AG09319 (cell line): ENCODE data around the gene JARID2.

ENCODE experiments used
- DNase-seq: peaks from one replicate; pipeline ENCODE4 v3.0.0-alpha.2; 2010; ENCODE audit warnings: low read depth; ENCODE audit errors: extremely low read depth
- TF ChIP-seq, protein P1 (sequence below): IDR thresholded peaks from 2 replicates; pipeline ENCODE4 v1.5.1; 2011; ENCODE audit warnings: low read depth, mild to moderate bottlenecking, inconsistent platforms, low read length, moderate library complexity

Gene JARID2

DNA sequence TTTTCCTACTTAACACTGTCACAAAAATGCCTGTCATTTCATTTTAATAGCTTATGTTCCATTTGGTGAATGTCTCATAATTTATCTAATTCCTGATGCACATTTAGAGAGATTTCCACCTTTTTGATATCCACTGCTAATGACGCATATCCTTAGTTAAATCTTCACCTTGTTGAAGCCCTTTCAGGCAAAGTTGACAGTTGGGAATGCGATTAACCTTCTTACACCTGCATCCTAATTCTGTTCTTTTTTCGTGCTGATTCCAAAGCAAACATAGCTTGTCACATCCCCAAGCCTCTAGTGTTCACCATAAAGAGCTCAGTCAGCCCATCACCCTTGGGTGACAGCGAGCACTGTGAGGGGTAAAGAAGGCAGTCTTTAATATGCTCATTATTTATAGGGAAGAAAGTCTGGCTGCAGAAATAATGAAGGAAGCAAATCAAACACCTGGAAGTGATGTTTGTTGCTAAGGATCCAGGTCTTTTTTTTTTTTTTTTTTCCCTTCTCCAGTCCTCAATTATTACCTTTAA is 211.3 kb downstream of the JARID2 start:
- no peak for DNase-seq
- TF ChIP-seq, protein P1, sequence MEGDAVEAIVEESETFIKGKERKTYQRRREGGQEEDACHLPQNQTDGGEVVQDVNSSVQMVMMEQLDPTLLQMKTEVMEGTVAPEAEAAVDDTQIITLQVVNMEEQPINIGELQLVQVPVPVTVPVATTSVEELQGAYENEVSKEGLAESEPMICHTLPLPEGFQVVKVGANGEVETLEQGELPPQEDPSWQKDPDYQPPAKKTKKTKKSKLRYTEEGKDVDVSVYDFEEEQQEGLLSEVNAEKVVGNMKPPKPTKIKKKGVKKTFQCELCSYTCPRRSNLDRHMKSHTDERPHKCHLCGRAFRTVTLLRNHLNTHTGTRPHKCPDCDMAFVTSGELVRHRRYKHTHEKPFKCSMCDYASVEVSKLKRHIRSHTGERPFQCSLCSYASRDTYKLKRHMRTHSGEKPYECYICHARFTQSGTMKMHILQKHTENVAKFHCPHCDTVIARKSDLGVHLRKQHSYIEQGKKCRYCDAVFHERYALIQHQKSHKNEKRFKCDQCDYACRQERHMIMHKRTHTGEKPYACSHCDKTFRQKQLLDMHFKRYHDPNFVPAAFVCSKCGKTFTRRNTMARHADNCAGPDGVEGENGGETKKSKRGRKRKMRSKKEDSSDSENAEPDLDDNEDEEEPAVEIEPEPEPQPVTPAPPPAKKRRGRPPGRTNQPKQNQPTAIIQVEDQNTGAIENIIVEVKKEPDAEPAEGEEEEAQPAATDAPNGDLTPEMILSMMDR, result no peak

GRCh38 chr6:15458021-15458459 is 212.2 kb downstream of the JARID2 start:
- no peak for DNase-seq
- TF ChIP-seq, protein P1, result no peak

DNA sequence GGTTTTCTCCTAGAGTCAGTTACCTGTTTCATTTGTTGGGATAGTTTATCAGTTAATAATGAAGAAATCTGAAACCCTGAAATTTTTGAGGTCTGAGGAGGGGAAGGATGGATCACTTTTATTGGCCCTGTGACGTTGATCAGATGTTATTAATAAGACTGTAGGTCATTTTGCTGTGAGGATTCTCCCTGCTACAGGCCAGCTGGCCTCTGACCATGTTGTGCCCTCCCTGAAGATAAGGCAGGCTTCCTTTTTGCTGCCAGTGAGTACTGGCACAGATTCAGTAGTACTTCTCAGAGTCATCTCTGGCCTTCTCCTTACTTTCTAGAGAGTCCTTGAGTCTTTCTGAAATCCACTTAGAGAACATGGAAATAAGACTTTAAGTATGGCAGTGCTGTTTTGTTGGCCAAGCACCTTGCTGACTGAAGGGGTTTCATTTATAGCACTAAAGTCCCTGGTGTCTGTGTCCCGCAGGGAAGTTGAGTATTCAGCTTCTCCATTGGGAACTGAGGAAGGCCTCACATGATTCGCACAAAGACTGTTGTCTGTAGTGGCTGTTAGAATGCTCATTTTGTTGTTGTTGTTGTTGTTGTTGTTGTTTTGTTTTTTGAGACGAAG is 214.3 kb downstream of the JARID2 start:
- no peak for DNase-seq
- TF ChIP-seq, protein P1, result no peak

DNA sequence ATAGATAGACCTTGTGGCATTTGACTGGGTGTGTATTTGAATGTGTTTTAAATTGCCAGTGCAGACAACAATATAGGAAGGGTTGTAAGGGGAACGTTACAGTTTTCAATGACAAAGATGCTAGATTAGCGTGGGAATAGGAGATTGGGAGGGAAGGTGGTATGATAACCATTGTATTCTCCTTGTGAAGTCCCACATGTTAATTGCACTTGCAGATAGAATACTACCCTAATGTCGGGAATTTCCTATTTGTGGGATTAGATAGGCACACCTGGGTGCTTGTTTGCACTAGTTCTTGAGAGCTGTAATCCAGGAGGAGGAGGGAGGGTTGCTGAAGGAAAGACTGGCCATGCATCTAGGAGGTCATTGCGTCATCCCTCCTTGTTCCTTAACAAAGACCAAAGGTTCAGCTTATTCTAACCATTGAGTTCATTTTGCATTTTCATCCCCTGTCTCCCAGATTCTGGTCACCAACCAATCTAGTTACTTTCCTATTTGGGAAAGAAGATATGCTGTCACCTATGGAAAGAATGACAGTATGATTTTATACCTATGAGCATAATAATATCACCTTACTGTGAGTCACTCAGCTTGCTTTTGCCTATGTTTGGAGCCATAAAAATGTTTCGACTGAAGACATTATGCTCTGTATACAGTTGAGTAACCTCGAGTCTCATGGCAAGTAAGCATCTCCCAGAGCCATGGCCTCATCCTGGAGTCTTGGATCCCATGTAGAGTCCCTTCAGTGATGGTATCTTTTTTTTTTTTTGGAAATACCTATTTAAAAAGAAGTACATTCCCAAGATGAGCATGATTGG is 215.5 kb downstream of the JARID2 start:
- DNase-seq, result no peak
- TF ChIP-seq, protein P1, result no peak

DNA sequence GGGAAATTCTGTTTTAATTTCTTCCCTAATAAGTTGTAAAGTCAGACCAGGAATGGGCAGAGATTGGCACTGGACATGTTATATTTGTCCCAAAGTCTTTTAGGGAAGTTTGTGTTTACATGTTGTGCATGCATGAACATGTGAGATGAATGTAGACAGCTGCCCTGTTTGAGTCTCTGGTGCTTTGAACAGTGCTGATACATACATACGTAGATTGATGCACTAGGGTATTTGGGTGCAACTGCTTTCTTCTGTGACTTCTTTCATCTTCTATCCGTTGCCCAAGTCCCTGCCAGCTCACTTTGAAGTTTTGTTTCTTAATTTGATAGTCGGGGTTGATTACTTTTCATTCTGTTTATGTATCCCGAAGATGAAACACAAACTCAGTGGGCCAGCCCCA is 216.4 kb downstream of the JARID2 start:
- TF ChIP-seq, protein P1, result no peak
- DNase-seq, result no peak

DNA sequence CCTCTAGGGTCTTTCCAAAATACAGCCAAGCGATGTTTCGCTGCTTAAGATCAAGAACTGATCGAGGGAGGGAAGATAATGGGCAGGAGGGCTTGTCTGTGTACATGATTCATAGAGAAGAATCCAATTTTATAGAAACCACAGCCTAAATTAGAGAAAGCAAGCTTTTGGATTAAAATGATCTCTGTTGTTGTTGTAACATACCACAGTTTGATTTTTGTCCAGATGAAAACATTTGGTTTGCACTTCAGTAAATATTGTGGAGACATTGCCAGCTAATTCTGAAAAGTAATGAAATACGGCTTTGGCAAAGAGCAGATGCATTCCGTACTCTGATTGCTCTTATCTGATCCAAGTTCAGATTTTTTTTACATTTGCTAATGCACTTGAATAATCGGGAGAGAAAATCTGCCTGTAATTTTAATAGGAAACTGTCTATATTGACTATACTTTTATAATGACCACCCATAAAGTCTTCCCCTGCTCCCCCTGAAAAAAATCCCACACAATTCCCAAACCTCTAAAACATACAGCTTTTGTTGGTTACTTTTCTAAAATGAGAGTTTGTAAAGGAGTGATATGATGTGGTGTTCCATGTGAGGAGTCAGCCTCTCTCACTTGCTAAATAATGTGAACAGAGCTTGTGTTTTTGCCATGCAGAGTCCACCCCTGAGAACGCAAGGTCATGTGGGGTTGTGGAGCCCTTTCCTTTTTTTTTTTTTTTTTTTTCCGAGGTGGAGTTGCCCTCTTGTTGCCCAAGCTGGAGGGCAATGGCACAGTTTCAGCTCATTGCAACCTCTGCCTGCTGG is 217.1 kb downstream of the JARID2 start:
- TF ChIP-seq, protein P1, result no peak

More for the DNA sequence above, 217.1 kb downstream of the JARID2 start:
- peak; percentile 80 for DNase-seq
